LNCaP clone FGC (cell line): Measurements from ENCODE around the gene RBP5.
A peak's percentile ranks its signal among the peaks of the same experiment; 100 is the strongest.

Experiments
- DNase-seq: peaks from one replicate; pipeline ENCODE4 v3.0.0-alpha.2; 2011; ENCODE audit warnings: low read depth
- H3K4me3 ChIP-seq: 2 replicates; pipeline ENCODE4 v1.5.1; 2011; ENCODE audit warnings: mild to moderate bottlenecking, low read depth, low read length, control low read depth
- TF ChIP-seq, protein P1 (sequence below): IDR thresholded peaks from 2 replicates; pipeline ENCODE4 v1.5.1; 2012; ENCODE audit warnings: mild to moderate bottlenecking; ENCODE audit not compliant: control insufficient read depth, insufficient read depth; ENCODE audit errors: extremely low read depth

The RBP5 gene

DNA sequence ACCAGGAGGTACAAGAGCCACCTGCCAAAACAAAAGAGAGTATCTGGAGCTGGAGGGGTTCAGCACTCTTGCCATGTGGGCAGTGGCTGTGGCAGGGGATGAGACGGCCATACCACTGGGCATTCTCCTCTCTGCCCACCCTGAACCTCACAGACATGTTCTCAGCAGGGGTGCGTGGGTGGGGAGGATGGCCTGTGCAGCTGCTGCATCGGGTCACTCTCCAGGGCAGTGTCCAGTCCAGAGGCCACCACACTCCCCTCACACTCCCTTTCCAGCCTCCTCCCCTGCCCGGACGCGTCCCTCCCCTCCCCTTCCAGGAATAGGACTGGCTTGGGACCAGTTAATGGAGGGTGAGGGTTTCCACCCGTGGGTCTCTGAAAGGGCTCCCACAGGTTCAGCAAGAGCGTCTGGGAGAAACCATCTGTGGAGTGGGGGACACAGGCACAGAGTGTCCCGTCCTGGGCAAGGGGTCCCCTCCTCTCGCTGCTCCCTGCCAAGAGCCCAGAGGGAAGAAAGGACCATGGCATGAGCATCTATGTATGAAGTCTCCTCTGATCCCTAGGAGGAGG, 36.9 kb downstream of the RBP5 start:
- TF ChIP-seq, protein P1, sequence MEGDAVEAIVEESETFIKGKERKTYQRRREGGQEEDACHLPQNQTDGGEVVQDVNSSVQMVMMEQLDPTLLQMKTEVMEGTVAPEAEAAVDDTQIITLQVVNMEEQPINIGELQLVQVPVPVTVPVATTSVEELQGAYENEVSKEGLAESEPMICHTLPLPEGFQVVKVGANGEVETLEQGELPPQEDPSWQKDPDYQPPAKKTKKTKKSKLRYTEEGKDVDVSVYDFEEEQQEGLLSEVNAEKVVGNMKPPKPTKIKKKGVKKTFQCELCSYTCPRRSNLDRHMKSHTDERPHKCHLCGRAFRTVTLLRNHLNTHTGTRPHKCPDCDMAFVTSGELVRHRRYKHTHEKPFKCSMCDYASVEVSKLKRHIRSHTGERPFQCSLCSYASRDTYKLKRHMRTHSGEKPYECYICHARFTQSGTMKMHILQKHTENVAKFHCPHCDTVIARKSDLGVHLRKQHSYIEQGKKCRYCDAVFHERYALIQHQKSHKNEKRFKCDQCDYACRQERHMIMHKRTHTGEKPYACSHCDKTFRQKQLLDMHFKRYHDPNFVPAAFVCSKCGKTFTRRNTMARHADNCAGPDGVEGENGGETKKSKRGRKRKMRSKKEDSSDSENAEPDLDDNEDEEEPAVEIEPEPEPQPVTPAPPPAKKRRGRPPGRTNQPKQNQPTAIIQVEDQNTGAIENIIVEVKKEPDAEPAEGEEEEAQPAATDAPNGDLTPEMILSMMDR = no peak
- DNase-seq = no peak
- H3K4me3 ChIP-seq = peak overlapping the region; percentile 52

DNA sequence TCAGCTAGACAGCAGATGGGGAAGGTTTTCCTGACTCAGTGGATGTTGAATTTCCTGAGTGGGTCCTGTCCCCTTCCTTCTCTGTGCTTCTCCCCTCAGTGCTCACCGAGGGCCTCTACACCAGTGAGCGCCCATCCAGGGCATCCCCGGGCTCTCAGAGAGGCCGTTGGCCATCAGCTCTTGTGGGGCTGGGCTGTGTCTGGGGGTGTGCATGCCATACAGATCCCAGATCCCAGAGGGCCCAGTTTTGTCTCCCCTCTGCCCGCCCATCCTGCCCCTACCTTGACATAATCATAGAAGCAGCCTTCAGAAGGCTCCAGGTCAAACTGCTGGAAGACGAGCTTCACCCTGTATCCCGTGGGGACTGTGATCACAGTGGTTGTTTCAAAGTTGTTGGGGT, 37.5 kb downstream of the RBP5 start:
- no peak for DNase-seq
- TF ChIP-seq, protein P1 = no peak
- H3K4me3 ChIP-seq = no peak overlapping the region

DNA sequence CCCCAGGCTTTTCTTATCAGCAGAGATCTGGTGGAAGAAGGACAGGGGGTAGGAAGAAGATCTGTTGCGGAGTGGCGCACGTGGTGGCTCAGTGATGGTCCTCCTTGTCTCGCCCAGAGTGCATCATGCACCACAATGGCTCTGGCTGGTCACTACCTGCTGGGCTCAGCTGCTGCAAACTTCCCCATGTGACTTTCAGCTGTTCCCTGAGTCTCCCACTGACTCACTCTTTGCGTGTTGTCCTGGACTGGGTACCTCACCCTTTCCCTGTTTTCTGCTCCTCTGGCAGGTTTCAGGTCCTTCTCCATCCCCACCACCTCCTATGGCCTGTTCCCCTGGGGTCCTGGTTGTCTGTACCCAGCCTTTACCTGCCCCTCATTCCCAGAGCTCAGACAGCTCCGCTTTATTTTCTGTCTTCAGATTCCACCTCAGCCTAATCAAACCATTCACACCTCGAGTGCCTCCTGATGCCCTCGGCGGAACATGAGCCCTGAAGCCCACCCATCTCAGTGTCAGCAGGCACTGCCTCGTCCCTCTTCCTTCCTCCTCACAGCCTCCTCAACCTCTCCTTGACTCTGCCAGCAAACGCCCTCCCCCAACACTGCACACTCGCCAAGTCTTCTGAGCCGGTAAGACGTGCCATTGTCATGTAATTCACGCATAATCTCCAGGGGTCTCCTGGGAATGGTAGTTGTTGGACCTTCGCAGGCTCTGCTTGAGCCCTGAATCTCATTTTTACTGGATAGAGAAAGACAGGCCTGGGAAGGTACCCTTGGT, 38.3 kb downstream of the RBP5 start:
- TF ChIP-seq, protein P1 = no peak
- no peak overlapping the region for H3K4me3 ChIP-seq
- DNase-seq = no peak

DNA sequence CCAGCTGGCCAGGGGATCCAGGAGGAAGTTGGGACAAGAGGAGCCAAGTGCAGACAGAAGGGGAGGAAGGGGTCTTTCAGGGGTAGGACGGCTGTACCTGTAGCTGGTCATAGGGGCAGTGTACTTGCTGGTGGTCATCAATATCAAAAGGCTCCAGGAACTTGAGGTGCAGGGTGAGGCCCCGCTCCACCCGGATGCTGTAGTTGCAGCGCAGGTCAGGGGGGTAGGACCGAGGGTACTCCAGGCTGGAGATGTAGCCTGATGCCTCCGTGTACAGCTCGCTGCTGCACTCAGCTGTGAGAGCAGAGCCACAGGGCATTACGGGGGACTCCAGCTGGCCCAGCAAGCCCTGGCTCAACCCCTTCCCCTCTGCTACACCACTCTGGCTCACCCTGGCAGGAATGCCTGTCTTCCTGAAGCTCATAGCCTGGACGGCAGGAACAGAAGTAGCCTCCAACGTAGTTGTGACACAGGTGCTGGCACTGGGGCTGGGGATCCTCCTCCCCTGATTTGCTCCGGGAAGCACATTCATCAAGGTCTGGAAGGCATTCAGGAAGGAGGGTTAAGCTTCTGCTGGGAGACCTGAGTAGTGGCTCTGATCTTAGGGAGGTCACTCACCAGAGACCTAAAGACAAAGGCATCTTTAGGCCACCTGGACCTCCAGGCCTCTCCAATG, 39.4 kb downstream of the RBP5 start:
- TF ChIP-seq, protein P1 = no peak
- DNase-seq = no peak
- H3K4me3 ChIP-seq = no peak overlapping the region

DNA sequence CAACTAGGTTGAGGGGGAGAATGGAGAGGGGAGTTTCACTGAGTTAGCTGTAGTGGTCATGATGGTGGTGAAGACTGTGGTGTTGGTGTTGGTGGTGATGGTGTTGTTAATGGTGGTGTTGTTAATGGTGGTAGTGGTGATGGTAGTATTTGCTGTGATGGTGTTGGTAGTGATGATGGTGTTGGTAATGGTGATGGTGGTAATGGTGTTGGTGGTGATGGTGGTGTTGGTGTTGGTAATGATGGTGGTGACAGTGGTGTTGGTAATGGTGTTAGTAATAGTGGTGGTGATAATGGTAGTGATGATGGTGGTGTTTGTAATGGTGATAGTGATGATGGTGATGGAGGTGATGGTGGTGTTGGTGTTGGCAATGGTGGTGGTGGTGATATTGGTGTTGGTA, 45.6 kb downstream of the RBP5 start:
- H3K4me3 ChIP-seq = no peak overlapping the region
- TF ChIP-seq, protein P1 = no peak
- no peak for DNase-seq

DNA sequence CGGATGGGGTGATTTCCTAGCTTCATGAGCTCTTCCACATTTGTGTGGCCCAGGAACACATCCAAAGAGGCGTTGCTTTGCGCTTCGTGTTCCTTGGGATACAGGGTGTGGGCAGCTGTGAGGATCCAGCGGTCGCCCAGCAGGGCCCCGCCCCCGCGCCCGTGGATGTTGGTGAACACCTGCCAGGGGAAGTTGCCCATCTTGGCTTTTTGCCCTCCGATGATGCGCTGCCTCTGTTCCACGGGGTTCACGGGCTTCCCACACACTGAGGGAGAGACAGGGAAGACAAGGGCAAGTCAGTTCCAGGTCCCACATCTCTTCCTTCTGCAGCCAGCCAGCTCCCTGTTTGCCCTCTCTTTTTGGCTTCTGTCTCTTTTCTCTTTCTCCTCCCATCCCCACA, 47.7 kb downstream of the RBP5 start:
- H3K4me3 ChIP-seq = no peak overlapping the region
- TF ChIP-seq, protein P1 = no peak
- DNase-seq = no peak

DNA sequence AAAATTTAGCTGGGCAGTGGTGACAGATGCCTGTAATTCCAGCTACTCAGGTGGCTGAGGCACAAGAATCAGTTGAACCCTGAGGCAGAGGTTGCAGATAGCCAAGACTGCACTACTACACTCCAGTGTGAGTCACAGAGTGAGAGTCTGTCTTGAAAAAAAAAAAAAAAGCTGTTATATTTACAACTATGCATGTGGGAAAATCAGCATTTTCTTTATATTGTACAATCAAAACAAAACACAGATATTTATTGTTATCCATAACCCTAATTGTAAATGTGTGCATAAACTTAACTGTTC, 48.9 kb downstream of the RBP5 start:
- TF ChIP-seq, protein P1 = no peak
- no peak for DNase-seq
- H3K4me3 ChIP-seq = no peak overlapping the region
